ENCODE data around the gene ACKR3. TPM values are rescaled to one million over a fixed set of nuclear protein-coding genes. Genes with fewer than 3 reads are reported as not detected.

The ACKR3 gene
- polyA plus RNA-seq, 1 donor: 92.9 TPM

GRCh38 chr2:236608188-236608525 is 38.5 kb downstream of the ACKR3 start:
- no CpG with 5 or more reads among the region's 3 CpGs for WGBS (ENCODE audit: insufficient coverage, low lambda C conversion rate)
- H3K9me3 ChIP-seq (ENCODE audit: control insufficient read depth, low read depth, low read length): no peaks in the 10 kb centered on the region
- no peak overlapping the region for H3K27ac ChIP-seq (ENCODE audit: low read length)
- no peaks in the 10 kb centered on the region for H3K27me3 ChIP-seq (ENCODE audit: control insufficient read depth, insufficient read depth, low read length)
- no peak for DNase-seq
- no peak overlapping the region for H3K4me3 ChIP-seq (ENCODE audit: low read length)
- H3K4me1 ChIP-seq (ENCODE audit: control insufficient read depth, insufficient read depth, low read length): no peaks in the 10 kb centered on the region
- no peaks in the 10 kb centered on the region for H3K36me3 ChIP-seq (ENCODE audit: control insufficient read depth, insufficient read depth, low read length)

DNA sequence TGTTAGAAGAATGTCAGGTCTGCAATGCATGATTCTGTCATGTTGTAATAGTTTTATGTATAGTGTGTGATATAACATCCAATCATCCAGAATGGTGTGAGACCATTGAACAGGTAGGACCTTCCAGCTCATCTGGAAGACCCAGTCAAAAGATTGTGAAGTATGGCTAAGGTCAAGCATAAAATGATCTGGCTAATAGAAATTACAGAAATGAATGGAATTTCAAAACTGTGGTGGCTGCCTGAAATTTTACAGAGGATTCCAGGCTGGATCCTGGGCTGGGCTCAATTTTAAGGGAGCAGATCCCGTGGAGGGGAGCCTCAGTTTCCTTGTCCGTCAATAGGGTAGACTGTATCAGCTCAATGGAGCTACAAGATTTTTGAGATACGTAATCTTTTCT is 39.1 kb downstream of the ACKR3 start:
- no peak for DNase-seq
- Histone ChIP-seq H3K36me3 (ENCODE audit: control insufficient read depth, insufficient read depth, low read length) (no peaks in the 10 kb centered on the region), H3K9me3 (ENCODE audit: control insufficient read depth, low read depth, low read length) (no peaks in the 10 kb centered on the region), H3K4me3 (ENCODE audit: low read length) (no peak overlapping the region), H3K27me3 (ENCODE audit: control insufficient read depth, insufficient read depth, low read length) (no peaks in the 10 kb centered on the region), H3K4me1 (ENCODE audit: control insufficient read depth, insufficient read depth, low read length) (no peaks in the 10 kb centered on the region), H3K27ac (ENCODE audit: low read length) (no peak overlapping the region)
- WGBS (ENCODE audit: insufficient coverage, low lambda C conversion rate): no CpG with 5 or more reads among the region's 3 CpGs

DNA sequence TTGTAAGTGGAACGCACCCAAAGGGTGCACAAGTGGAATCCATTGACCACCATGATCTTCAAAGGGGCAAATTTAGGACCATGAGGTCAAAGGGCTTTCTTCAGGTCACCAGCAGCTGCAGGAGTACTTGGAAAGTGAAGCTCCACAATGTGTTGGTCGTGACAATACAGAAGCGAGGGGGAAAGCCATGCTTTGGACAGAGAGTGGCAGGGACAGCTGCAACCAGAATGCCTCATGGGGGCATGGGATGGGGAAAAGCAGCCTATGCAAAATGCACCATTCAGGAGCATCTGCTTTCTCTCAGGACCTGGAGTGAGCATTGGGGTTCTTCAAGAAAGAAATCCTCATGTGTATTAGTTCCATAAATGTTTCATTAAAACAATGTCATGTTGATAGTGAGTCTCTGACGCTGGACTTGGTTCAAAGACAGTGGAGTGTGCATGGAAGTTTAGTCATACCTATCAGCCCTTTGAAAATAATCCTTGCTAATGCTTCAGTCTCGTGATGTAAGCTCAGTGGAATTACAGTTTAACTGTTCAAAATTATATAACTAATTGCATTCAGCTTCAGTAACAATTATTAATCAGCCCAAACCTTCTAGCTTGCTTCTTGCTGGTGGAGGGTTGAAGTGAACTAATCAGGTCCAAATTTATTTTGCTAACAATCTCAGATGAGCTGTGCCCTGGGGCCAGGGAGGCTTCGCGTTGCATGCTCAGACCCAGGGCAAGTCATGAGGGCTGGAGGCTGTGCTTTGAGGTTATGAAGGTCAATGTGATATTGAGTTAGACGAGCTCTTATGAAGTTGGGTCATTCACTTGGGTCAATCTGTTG is 41.6 kb downstream of the ACKR3 start:
- WGBS (ENCODE audit: insufficient coverage, low lambda C conversion rate): 67% methylated on average over 1 of the region's 8 CpGs
- H3K27me3 ChIP-seq (ENCODE audit: control insufficient read depth, insufficient read depth, low read length): no peaks in the 10 kb centered on the region

GRCh38 chr2:236612737-236613136 is 43.1 kb downstream of the ACKR3 start:
- no peak overlapping the region for H3K4me3 ChIP-seq (ENCODE audit: low read length)
- H3K36me3 ChIP-seq (ENCODE audit: control insufficient read depth, insufficient read depth, low read length): no peaks in the 10 kb centered on the region
- WGBS (ENCODE audit: insufficient coverage, low lambda C conversion rate): no CpG with 5 or more reads among the region's 10 CpGs
- no peak for DNase-seq
- no peaks in the 10 kb centered on the region for H3K4me1 ChIP-seq (ENCODE audit: control insufficient read depth, insufficient read depth, low read length)
- no peak overlapping the region for H3K27ac ChIP-seq (ENCODE audit: low read length)
- H3K27me3 ChIP-seq (ENCODE audit: control insufficient read depth, insufficient read depth, low read length): no peaks in the 10 kb centered on the region
- H3K9me3 ChIP-seq (ENCODE audit: control insufficient read depth, low read depth, low read length): no peaks in the 10 kb centered on the region

More for the DNA sequence above, 41.6 kb downstream of the ACKR3 start:
- no peaks in the 10 kb centered on the region for H3K4me1 ChIP-seq (ENCODE audit: control insufficient read depth, insufficient read depth, low read length)
- H3K9me3 ChIP-seq (ENCODE audit: control insufficient read depth, low read depth, low read length): no peaks in the 10 kb centered on the region
- DNase-seq: no peak
- no peak overlapping the region for H3K27ac ChIP-seq (ENCODE audit: low read length)
- no peaks in the 10 kb centered on the region for H3K36me3 ChIP-seq (ENCODE audit: control insufficient read depth, insufficient read depth, low read length)
- H3K4me3 ChIP-seq (ENCODE audit: low read length): no peak overlapping the region

DNA sequence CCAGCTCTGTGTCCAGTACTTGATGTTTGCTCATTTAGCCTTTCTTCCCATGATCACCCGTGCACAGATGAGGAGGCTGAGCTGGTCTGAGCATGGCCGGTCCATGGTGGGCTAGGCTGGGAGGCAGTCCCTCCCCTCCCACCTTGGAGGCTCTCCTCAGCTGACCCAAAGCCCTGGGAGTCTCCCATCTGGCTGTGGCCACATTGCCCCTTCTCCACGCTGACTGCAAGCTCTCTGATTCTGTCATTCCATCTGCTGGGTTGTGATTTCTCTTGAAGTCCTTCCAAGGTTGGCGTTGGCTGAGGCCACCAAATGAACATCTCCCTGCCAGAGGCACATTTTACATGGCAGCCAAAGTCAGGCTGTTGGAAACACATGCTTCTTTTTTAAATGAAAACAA is 44.0 kb downstream of the ACKR3 start:
- no CpG with 5 or more reads among the region's 4 CpGs for whole genome bisulfite sequencing (ENCODE audit: insufficient coverage, low lambda C conversion rate)
- no peak overlapping the region for H3K4me3 ChIP-seq (ENCODE audit: low read length)
- no peak for DNase-seq

GRCh38 chr2:236614551-236614950 is 44.9 kb downstream of the ACKR3 start:
- H3K4me3 ChIP-seq (ENCODE audit: low read length): no peak overlapping the region
- WGBS (ENCODE audit: insufficient coverage, low lambda C conversion rate): 17% methylated on average over 1 of the region's 5 CpGs

More for the DNA sequence above, 44.0 kb downstream of the ACKR3 start:
- Histone ChIP-seq H3K9me3 (ENCODE audit: control insufficient read depth, low read depth, low read length) (no peaks in the 10 kb centered on the region), H3K27me3 (ENCODE audit: control insufficient read depth, insufficient read depth, low read length) (no peaks in the 10 kb centered on the region), H3K4me1 (ENCODE audit: control insufficient read depth, insufficient read depth, low read length) (no peaks in the 10 kb centered on the region), H3K27ac (ENCODE audit: low read length) (no peak overlapping the region), H3K36me3 (ENCODE audit: control insufficient read depth, insufficient read depth, low read length) (no peaks in the 10 kb centered on the region)

GRCh38 chr2:236616031-236616430 is 46.4 kb downstream of the ACKR3 start:
- H3K36me3 ChIP-seq (ENCODE audit: control insufficient read depth, insufficient read depth, low read length): no peaks in the 10 kb centered on the region
- H3K4me1 ChIP-seq (ENCODE audit: control insufficient read depth, insufficient read depth, low read length): no peaks in the 10 kb centered on the region
- no peak overlapping the region for H3K27ac ChIP-seq (ENCODE audit: low read length)
- no peak for DNase-seq
- H3K27me3 ChIP-seq (ENCODE audit: control insufficient read depth, insufficient read depth, low read length): no peaks in the 10 kb centered on the region
- H3K4me3 ChIP-seq (ENCODE audit: low read length): no peak overlapping the region
- no peaks in the 10 kb centered on the region for H3K9me3 ChIP-seq (ENCODE audit: control insufficient read depth, low read depth, low read length)
- 100% methylated on average over 1 of the region's 6 CpGs for WGBS (ENCODE audit: insufficient coverage, low lambda C conversion rate)

More at GRCh38 chr2:236614551-236614950, 44.9 kb downstream of the ACKR3 start:
- no peaks in the 10 kb centered on the region for H3K9me3 ChIP-seq (ENCODE audit: control insufficient read depth, low read depth, low read length)
- H3K36me3 ChIP-seq (ENCODE audit: control insufficient read depth, insufficient read depth, low read length): no peaks in the 10 kb centered on the region
- DNase-seq: no peak
- H3K27ac ChIP-seq (ENCODE audit: low read length): no peak overlapping the region
- no peaks in the 10 kb centered on the region for H3K27me3 ChIP-seq (ENCODE audit: control insufficient read depth, insufficient read depth, low read length)
- H3K4me1 ChIP-seq (ENCODE audit: control insufficient read depth, insufficient read depth, low read length): no peaks in the 10 kb centered on the region

DNA sequence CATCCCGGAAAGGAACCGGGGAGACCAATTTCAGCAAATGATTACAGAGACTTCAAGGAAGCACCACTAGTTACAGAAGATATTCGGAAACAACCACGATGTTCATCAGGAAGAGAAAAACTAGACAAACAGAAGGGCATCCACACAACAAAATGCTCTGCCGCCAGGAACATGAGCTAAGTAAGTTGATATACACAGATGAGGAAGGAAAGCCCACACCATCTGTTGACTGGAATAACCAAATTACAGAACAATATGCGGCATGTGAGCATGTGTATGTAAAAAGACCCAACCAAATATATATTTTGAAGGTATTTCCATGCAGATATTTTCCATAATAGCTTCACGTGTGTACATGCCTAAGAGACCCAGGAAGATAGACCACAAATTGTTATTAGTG is 47.0 kb downstream of the ACKR3 start:
- Histone ChIP-seq H3K36me3 (ENCODE audit: control insufficient read depth, insufficient read depth, low read length) (no peaks in the 10 kb centered on the region), H3K27ac (ENCODE audit: low read length) (no peak overlapping the region), H3K4me3 (ENCODE audit: low read length) (no peak overlapping the region), H3K4me1 (ENCODE audit: control insufficient read depth, insufficient read depth, low read length) (no peaks in the 10 kb centered on the region), H3K9me3 (ENCODE audit: control insufficient read depth, low read depth, low read length) (no peaks in the 10 kb centered on the region), H3K27me3 (ENCODE audit: control insufficient read depth, insufficient read depth, low read length) (peaks cover 3% of the 10 kb centered on the region)
- WGBS (ENCODE audit: insufficient coverage, low lambda C conversion rate): 100% methylated on average over 2 of the region's 7 CpGs
- no peak for DNase-seq

DNA sequence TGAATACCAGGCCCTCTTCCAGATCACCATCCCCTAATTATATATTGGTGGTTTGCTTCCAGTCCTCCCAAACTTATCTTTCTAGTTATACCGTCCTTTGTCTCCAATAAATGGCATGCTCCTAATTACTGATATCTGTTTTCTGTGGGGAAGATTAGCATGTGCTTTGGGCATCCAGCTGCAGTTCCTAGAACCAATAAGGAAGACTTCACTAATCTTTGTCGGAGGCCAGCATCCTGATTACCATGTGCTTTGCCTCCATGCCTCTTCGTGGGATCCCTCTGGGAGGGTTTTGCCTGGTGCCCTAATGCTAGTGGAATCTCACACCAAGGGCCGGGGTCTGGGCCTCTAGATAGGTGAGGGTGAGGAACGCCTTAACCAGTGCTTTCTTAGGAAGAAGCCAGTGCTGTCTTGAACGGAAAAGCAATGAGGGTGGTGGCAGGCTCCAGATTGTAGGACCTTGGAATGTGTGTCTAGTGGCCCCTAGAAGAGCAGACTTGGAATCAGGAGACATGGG is 47.7 kb downstream of the ACKR3 start:
- WGBS (ENCODE audit: insufficient coverage, low lambda C conversion rate): no CpG with 5 or more reads among the region's 6 CpGs
- DNase-seq: no peak

GRCh38 chr2:236617796-236618195 is 48.2 kb downstream of the ACKR3 start:
- no peak for DNase-seq

More for the DNA sequence above, 47.7 kb downstream of the ACKR3 start:
- no peaks in the 10 kb centered on the region for H3K9me3 ChIP-seq (ENCODE audit: control insufficient read depth, low read depth, low read length)
- H3K27me3 ChIP-seq (ENCODE audit: control insufficient read depth, insufficient read depth, low read length): peaks cover 3% of the 10 kb centered on the region
- H3K4me1 ChIP-seq (ENCODE audit: control insufficient read depth, insufficient read depth, low read length): no peaks in the 10 kb centered on the region
- no peak overlapping the region for H3K4me3 ChIP-seq (ENCODE audit: low read length)
- H3K27ac ChIP-seq (ENCODE audit: low read length): no peak overlapping the region
- H3K36me3 ChIP-seq (ENCODE audit: control insufficient read depth, insufficient read depth, low read length): no peaks in the 10 kb centered on the region

DNA sequence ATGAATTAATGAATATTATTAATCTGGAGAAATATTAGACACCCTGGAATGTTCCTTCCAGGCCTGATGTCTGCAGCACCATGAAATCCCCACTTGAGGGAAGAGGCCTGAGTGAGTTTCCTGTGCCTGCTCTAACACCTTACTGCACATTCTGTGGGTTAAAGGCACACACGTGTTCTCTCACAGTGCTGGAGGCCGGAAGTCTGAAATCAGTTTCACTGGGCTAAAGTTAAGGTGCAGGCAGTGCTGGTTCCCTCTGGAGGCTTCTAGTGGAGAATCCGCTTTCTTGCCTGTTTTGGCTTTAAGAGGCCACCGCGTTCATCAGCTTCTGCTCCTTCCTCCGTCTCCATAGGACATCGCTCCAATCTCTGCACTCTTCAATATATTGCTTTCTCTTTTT is 48.7 kb downstream of the ACKR3 start:
- Histone ChIP-seq H3K4me3 (ENCODE audit: low read length) (no peak overlapping the region), H3K27ac (ENCODE audit: low read length) (no peak overlapping the region), H3K4me1 (ENCODE audit: control insufficient read depth, insufficient read depth, low read length) (no peaks in the 10 kb centered on the region), H3K36me3 (ENCODE audit: control insufficient read depth, insufficient read depth, low read length) (no peaks in the 10 kb centered on the region), H3K9me3 (ENCODE audit: control insufficient read depth, low read depth, low read length) (no peaks in the 10 kb centered on the region), H3K27me3 (ENCODE audit: control insufficient read depth, insufficient read depth, low read length) (peaks cover 3% of the 10 kb centered on the region)
- WGBS (ENCODE audit: insufficient coverage, low lambda C conversion rate): 94% methylated on average over 3 of the region's 7 CpGs
- DNase-seq: no peak

More at GRCh38 chr2:236617796-236618195, 48.2 kb downstream of the ACKR3 start:
- no peak overlapping the region for H3K27ac ChIP-seq (ENCODE audit: low read length)
- no peaks in the 10 kb centered on the region for H3K4me1 ChIP-seq (ENCODE audit: control insufficient read depth, insufficient read depth, low read length)
- no CpG with 5 or more reads among the region's 10 CpGs for WGBS (ENCODE audit: insufficient coverage, low lambda C conversion rate)
- no peaks in the 10 kb centered on the region for H3K36me3 ChIP-seq (ENCODE audit: control insufficient read depth, insufficient read depth, low read length)
- H3K27me3 ChIP-seq (ENCODE audit: control insufficient read depth, insufficient read depth, low read length): peaks cover 3% of the 10 kb centered on the region
- no peak overlapping the region for H3K4me3 ChIP-seq (ENCODE audit: low read length)
- H3K9me3 ChIP-seq (ENCODE audit: control insufficient read depth, low read depth, low read length): no peaks in the 10 kb centered on the region
